ENCODE results near the gene CDK10. TPM values are rescaled to one million over a fixed set of nuclear protein-coding genes. Genes with fewer than 3 reads are reported as not detected.

The CDK10 gene
- total RNA-seq, 1 experiment from 2014 or later = 106 TPM

DNA sequence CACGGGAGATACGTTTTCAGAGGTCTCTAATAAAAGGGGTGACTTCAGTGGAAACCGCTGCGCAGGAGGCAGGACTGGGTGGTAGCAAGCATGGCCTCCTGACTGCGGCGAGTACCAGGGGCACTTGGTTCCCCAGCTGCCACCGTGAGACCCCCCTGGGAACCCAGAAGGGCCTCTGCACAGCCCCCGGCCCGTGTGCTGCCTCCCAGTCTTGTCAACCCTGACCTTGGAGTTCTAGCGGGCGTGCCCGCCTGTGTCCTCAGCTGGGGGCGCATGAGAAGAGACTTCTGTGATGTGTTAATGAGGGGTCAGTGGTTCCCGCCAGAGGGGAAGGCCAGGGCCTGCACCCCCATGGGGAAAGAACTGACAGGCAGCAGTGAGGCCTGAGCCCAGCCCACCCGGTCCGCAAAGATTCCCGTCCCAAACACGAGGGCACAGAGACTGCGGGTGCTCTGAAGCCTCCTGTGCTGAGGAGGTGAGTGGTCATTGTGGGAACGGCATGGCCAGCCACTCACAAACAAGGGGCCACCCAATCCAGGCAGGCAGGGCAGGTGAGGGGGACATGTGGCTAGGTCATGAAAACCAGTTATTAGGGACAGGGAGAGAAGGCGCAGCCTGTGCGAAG lies 44.2 kb downstream of the CDK10 start:
- CTCF ChIA-PET = no interaction called here
- Mint-ChIP-seq H3K27ac (ENCODE audit: unreplicated experiment) (no peak overlapping the region), H3K36me3 (ENCODE audit: insufficient read depth, unreplicated experiment) (peaks cover 84% of the 10 kb centered on the region), H3K27me3 (ENCODE audit: unreplicated experiment) (no peaks in the 10 kb centered on the region), H3K9me3 (ENCODE audit: low read depth, unreplicated experiment) (no peaks in the 10 kb centered on the region), H3K4me1 (ENCODE audit: low read depth, unreplicated experiment) (no peaks in the 10 kb centered on the region), H3K4me3 (ENCODE audit: low read depth, unreplicated experiment) (no peak overlapping the region)
- no peak for DNase-seq
- TF ChIP-seq, protein P1, sequence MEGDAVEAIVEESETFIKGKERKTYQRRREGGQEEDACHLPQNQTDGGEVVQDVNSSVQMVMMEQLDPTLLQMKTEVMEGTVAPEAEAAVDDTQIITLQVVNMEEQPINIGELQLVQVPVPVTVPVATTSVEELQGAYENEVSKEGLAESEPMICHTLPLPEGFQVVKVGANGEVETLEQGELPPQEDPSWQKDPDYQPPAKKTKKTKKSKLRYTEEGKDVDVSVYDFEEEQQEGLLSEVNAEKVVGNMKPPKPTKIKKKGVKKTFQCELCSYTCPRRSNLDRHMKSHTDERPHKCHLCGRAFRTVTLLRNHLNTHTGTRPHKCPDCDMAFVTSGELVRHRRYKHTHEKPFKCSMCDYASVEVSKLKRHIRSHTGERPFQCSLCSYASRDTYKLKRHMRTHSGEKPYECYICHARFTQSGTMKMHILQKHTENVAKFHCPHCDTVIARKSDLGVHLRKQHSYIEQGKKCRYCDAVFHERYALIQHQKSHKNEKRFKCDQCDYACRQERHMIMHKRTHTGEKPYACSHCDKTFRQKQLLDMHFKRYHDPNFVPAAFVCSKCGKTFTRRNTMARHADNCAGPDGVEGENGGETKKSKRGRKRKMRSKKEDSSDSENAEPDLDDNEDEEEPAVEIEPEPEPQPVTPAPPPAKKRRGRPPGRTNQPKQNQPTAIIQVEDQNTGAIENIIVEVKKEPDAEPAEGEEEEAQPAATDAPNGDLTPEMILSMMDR (IDR thresholded peaks at IDR 0.05; ENCODE audit: unreplicated experiment) = no peak
- BruUV-seq (replicated peaks) = no TSS peak
- intact Hi-C loops (cut with micrococcal nuclease; ENCODE audit: unreplicated experiment) = no loop called here

DNA sequence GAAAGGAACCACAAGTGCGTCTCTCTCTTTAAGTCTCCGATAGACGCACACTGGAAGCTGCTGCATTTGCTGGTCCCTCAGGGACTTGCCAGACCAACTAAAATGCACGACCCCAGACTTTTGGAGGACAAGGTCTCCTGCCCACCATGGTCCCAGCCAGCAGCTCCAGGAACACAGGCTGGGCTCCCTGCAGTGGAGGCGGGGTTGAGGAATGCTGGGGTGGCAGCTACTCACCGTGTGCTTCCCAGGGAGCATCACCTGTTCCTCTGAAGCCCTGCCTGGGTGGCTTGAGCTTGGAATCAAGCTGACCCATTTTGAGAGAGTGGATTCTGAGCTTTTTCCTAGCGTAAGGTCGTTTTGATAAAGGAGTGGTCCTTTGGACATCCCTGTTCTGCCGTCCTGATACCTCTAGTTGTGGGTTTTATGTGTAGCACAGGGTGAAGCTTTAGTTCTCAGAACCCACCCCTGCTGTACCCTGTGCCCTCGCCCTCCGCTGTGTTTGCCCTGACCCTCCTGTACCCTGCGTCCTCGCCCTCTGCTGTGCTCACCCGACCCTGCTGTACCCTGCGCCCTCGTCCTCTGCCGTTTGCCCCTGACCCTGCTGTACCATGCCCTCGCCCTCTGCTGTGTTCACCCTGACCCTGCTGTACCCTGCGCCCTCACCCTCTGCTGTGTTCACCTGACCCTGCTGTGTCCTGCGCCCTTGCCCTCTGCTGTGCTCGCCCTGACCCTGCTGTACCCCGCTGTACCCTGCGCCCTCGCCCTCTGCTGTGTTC lies 45.8 kb downstream of the CDK10 start:
- no peak for DNase-seq
- no TSS peak for BruUV-seq (replicated peaks)
- H3K27me3 Mint-ChIP-seq (ENCODE audit: unreplicated experiment) = no peaks in the 10 kb centered on the region
- no peak overlapping the region for H3K4me3 Mint-ChIP-seq (ENCODE audit: low read depth, unreplicated experiment)
- intact Hi-C loops (cut with micrococcal nuclease; ENCODE audit: unreplicated experiment) = no loop called here
- TF ChIP-seq, protein P1 (IDR thresholded peaks at IDR 0.05; ENCODE audit: unreplicated experiment) = no peak
- H3K4me1 Mint-ChIP-seq (ENCODE audit: low read depth, unreplicated experiment) = no peaks in the 10 kb centered on the region
- H3K36me3 Mint-ChIP-seq (ENCODE audit: insufficient read depth, unreplicated experiment) = peaks cover 92% of the 10 kb centered on the region
- H3K27ac Mint-ChIP-seq (ENCODE audit: unreplicated experiment) = no peak overlapping the region
- CTCF ChIA-PET = interaction anchor here (0.6 kb wide), 1 partner anchor 302 kb away, joined by 3 read pairs; no protein-coding TSS in a partner anchor
- no peaks in the 10 kb centered on the region for H3K9me3 Mint-ChIP-seq (ENCODE audit: low read depth, unreplicated experiment)

DNA sequence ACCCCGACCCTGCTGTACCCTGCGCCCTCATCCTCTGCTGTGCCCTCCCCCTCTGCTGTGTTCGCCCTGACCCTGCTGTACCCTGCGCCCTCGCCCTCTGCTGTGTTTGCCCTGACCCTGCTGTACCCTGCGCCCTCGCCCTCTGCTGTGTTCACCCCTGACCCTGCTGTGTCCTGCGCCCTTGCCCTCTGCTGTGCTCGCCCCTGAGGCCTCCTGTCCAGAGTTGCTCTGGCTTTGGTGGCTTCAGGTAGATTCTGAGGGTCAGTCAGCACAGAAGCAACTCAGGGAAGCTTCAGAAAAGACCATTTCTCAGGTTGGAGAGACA lies 46.4 kb downstream of the CDK10 start:
- CTCF ChIA-PET = no interaction called here
- intact Hi-C loops (cut with micrococcal nuclease; ENCODE audit: unreplicated experiment) = no loop called here
- no peaks in the 10 kb centered on the region for H3K27me3 Mint-ChIP-seq (ENCODE audit: unreplicated experiment)
- BruUV-seq (replicated peaks) = no TSS peak
- DNase-seq = no peak
- no peak overlapping the region for H3K27ac Mint-ChIP-seq (ENCODE audit: unreplicated experiment)
- H3K9me3 Mint-ChIP-seq (ENCODE audit: low read depth, unreplicated experiment) = no peaks in the 10 kb centered on the region
- TF ChIP-seq, protein P1 (IDR thresholded peaks at IDR 0.05; ENCODE audit: unreplicated experiment) = no peak
- peaks cover 92% of the 10 kb centered on the region for H3K36me3 Mint-ChIP-seq (ENCODE audit: insufficient read depth, unreplicated experiment)
- no peaks in the 10 kb centered on the region for H3K4me1 Mint-ChIP-seq (ENCODE audit: low read depth, unreplicated experiment)
- H3K4me3 Mint-ChIP-seq (ENCODE audit: low read depth, unreplicated experiment) = no peak overlapping the region

DNA sequence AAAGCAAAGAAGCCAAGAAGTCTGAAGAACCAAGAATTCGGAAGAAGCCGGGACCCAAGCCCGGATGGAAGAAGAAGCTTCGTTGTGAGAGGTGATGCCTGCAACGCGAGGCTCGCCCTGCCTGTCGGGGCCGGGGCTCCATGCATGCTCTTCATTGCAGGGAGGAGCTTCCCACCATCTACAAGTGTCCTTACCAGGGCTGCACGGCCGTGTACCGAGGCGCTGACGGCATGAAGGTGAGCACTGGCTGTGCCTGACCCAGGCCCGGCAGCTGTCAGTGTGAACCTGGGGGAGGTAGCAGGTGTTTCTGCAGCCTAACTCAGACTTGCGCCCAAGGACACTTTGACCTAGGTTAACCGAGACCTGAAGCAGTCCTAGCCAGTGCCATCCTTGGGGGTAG lies 46.8 kb downstream of the CDK10 start:
- H3K27me3 Mint-ChIP-seq (ENCODE audit: unreplicated experiment) = no peaks in the 10 kb centered on the region
- no peak overlapping the region for H3K4me3 Mint-ChIP-seq (ENCODE audit: low read depth, unreplicated experiment)
- H3K36me3 Mint-ChIP-seq (ENCODE audit: insufficient read depth, unreplicated experiment) = peaks cover 94% of the 10 kb centered on the region
- TF ChIP-seq, protein P1 (IDR thresholded peaks at IDR 0.05; ENCODE audit: unreplicated experiment) = no peak
- DNase-seq = no peak
- no TSS peak for BruUV-seq (replicated peaks)
- no peaks in the 10 kb centered on the region for H3K4me1 Mint-ChIP-seq (ENCODE audit: low read depth, unreplicated experiment)
- intact Hi-C loops (cut with micrococcal nuclease; ENCODE audit: unreplicated experiment) = no loop called here
- CTCF ChIA-PET = no interaction called here
- H3K27ac Mint-ChIP-seq (ENCODE audit: unreplicated experiment) = no peak overlapping the region
- no peaks in the 10 kb centered on the region for H3K9me3 Mint-ChIP-seq (ENCODE audit: low read depth, unreplicated experiment)

Data from Calu3 (cell line).